Neural progenitor cell (in vitro differentiated cells): ENCODE measurements around the gene PLEKHH2. TPM values are rescaled to one million over a fixed set of nuclear protein-coding genes. Genes with fewer than 3 reads are reported as not detected.
"Not testable (repeated sequence)": the region's sequence is repeated elsewhere in the genome, so short reads cannot be mapped to it uniquely, and the experiment has no call there.

Experiments
- DNase-seq: peaks from one replicate; pipeline ENCODE4 v3.0.0-alpha.2; 2016; ENCODE audit warnings: low spot score
- H2AFZ ChIP-seq: fragments of 200-600 bp; sonication (generic); replicated peaks from 2 replicates; pipeline ENCODE4 v1.6.1; 2016; ENCODE audit warnings: antibody characterized with exemption
- H3F3A ChIP-seq: fragments of 200-600 bp; sonication (generic); 2 replicates; pipeline ENCODE4 v1.6.1; 2016; ENCODE audit warnings: antibody characterized with exemption, low read depth
- H3K27ac ChIP-seq: fragments of 200-600 bp; sonication (generic); 2 replicates; pipeline ENCODE4 v1.5.1; 2016; ENCODE audit warnings: mild to moderate bottlenecking
- H3K27me3 ChIP-seq: fragments of 200-600 bp; sonication (generic); 2 replicates; pipeline ENCODE4 v1.6.1; 2016; ENCODE audit warnings: mild to moderate bottlenecking, moderate library complexity
- H3K36me3 ChIP-seq: fragments of 200-600 bp; sonication (generic); 2 replicates; pipeline ENCODE4 v1.5.1; 2016
- H3K4me1 ChIP-seq: fragments of 200-600 bp; sonication (generic); 2 replicates; pipeline ENCODE4 v1.6.1; 2016; ENCODE audit warnings: mixed run types
- H3K4me2 ChIP-seq: fragments of 200-600 bp; sonication (generic); 2 replicates; pipeline ENCODE4 v1.6.1; 2016
- H3K4me3 ChIP-seq: fragments of 200-600 bp; sonication (generic); 2 replicates; pipeline ENCODE4 v1.5.1; 2016
- H3K79me2 ChIP-seq: fragments of 200-600 bp; sonication (generic); 2 replicates; pipeline ENCODE4 v1.6.1; 2016; ENCODE audit warnings: low read depth
- H3K9ac ChIP-seq: fragments of 200-600 bp; sonication (generic); 2 replicates; pipeline ENCODE4 v1.6.1; 2016
- H3K9me3 ChIP-seq: fragments of 200-600 bp; sonication (generic); 2 replicates; pipeline ENCODE4 v1.5.1; 2016; ENCODE audit warnings: low read depth
- H4K20me1 ChIP-seq: fragments of 200-600 bp; sonication (generic); 2 replicates; pipeline ENCODE4 v1.6.1; 2016; ENCODE audit warnings: low read depth
- H3K27ac Mint-ChIP-seq: 3 replicates; pipeline ENCODE4 v1.8.0; 2021; ENCODE audit warnings: mixed read lengths
- H3K27me3 Mint-ChIP-seq: 2 replicates; pipeline ENCODE4 v1.8.0; 2022; ENCODE audit warnings: low read depth, mild to moderate bottlenecking, inconsistent platforms, moderate library complexity, mixed read lengths; ENCODE audit not compliant: insufficient read depth
- H3K36me3 Mint-ChIP-seq: 3 replicates; pipeline ENCODE4 v1.8.0; 2021; ENCODE audit warnings: mixed read lengths
- H3K4me1 Mint-ChIP-seq: 3 replicates; pipeline ENCODE4 v1.8.0; 2021; ENCODE audit warnings: mixed read lengths
- H3K4me3 Mint-ChIP-seq: 3 replicates; pipeline ENCODE4 v1.8.0; 2021; ENCODE audit warnings: mild to moderate bottlenecking, moderate library complexity, mixed read lengths
- H3K9me3 Mint-ChIP-seq: 3 replicates; pipeline ENCODE4 v1.8.0; 2020; ENCODE audit warnings: mixed read lengths
- CTCF ChIP-seq: fragments of 200-600 bp; sonication (generic); IDR thresholded peaks from 2 replicates; pipeline ENCODE4 v1.5.1; 2017; ENCODE audit warnings: antibody characterized with exemption, mild to moderate bottlenecking
- EZH2 ChIP-seq: fragments of 200-600 bp; sonication (generic); IDR thresholded peaks from 2 replicates; pipeline ENCODE4 v1.6.1; 2017; ENCODE audit warnings: antibody characterized with exemption, mild to moderate bottlenecking, moderate library complexity
- EZH2phosphoT487 ChIP-seq: fragments of 200-600 bp; sonication (generic); IDR thresholded peaks from 2 replicates; pipeline ENCODE4 v1.6.1; 2017; ENCODE audit warnings: antibody characterized with exemption
- total RNA-seq: library from RNA; depleted of rRNA; stranded (reverse); fragments of >200 nt; gene quantifications from 2 replicates; pipeline ENCODE4 v1.2.3, GENCODE V29; 2015; ENCODE audit warnings: low replicate concordance

PLEKHH2 gene
- total RNA-seq, 1 donor from 2014 or later, result 11.2 TPM

- H3F3A ChIP-seq, result no peaks in the 10 kb centered on the region
- Mint-ChIP-seq H3K4me1 (peaks cover 3% of the 10 kb centered on the region), H3K27me3 (no peaks in the 10 kb centered on the region), H3K9me3 (peaks cover 10% of the 10 kb centered on the region), H3K4me3 (no peak within 1 kb of the TSS), H3K27ac (no peak within 1 kb of the TSS), H3K36me3 (peaks cover 1% of the 10 kb centered on the region)
- no peaks in the 10 kb centered on the region for H3K9me3 ChIP-seq
- H3K36me3 ChIP-seq, result no peaks in the 10 kb centered on the region
- no peak within 1 kb of the TSS for H2AFZ ChIP-seq
- no peak for DNase-seq
- no peak within 1 kb of the TSS for H3K4me2 ChIP-seq
- no peaks in the 10 kb centered on the region for H3K27me3 ChIP-seq
- no peaks in the 10 kb centered on the region for H3K79me2 ChIP-seq
- no peaks in the 10 kb centered on the region for H3K4me1 ChIP-seq
- no peaks in the 10 kb centered on the region for H4K20me1 ChIP-seq
- H3K9ac ChIP-seq, result no peak within 1 kb of the TSS
- no peak for TF ChIP-seq CTCF
- no peak for TF ChIP-seq EZH2
- TF ChIP-seq EZH2phosphoT487, result no peak
- no peak within 1 kb of the TSS for H3K27ac ChIP-seq
- no peak within 1 kb of the TSS for H3K4me3 ChIP-seq
Observed at GRCh38 chr2:43676322-43677050, 39.4 kb downstream of the PLEKHH2 start, which contains the start of gene C1GALT1C1L. Gene C1GALT1C1L (minus strand): TSS chr2:43676429. CDS start chr2:43676322, 107 bp downstream.

GRCh38 chr2:43677783-43678182, 40.7 kb downstream of the PLEKHH2 start:
- not testable (repeated sequence) for H3K27ac ChIP-seq, H3K9ac ChIP-seq, H3F3A ChIP-seq, H3K4me1 Mint-ChIP-seq, H3K9me3 ChIP-seq, H3K4me3 Mint-ChIP-seq, H4K20me1 ChIP-seq, H3K4me1 ChIP-seq, H3K36me3 ChIP-seq, H3K4me3 ChIP-seq, H3K4me2 ChIP-seq, H3K27me3 ChIP-seq, H3K36me3 Mint-ChIP-seq, H3K27ac Mint-ChIP-seq, H3K79me2 ChIP-seq, H2AFZ ChIP-seq, H3K27me3 Mint-ChIP-seq, DNase-seq
- peaks cover 10% of the 10 kb centered on the region for H3K9me3 Mint-ChIP-seq

- DNase-seq, result no peak
- no peak overlapping the region for H2AFZ ChIP-seq
- H3K27ac Mint-ChIP-seq, result no peak overlapping the region
- H3K9ac ChIP-seq, result no peak overlapping the region
- no peaks in the 10 kb centered on the region for H3K36me3 Mint-ChIP-seq
- no peaks in the 10 kb centered on the region for H3K9me3 ChIP-seq
- H4K20me1 ChIP-seq, result no peaks in the 10 kb centered on the region
- H3K4me2 ChIP-seq, result no peak overlapping the region
- H3K27ac ChIP-seq, result no peak overlapping the region
- no peak overlapping the region for H3K4me3 Mint-ChIP-seq
- H3K27me3 Mint-ChIP-seq, result peaks cover 2% of the 10 kb centered on the region
- no peaks in the 10 kb centered on the region for H3K79me2 ChIP-seq
- no peaks in the 10 kb centered on the region for H3K9me3 Mint-ChIP-seq
- H3K36me3 ChIP-seq, result no peaks in the 10 kb centered on the region
- no peaks in the 10 kb centered on the region for H3K27me3 ChIP-seq
- peaks cover 4% of the 10 kb centered on the region for H3K4me1 Mint-ChIP-seq
- H3K4me3 ChIP-seq, result no peak overlapping the region
- TF ChIP-seq EZH2 (no peak), EZH2phosphoT487 (no peak), CTCF (no peak)
- H3K4me1 ChIP-seq, result no peaks in the 10 kb centered on the region
- no peaks in the 10 kb centered on the region for H3F3A ChIP-seq
Observed at GRCh38 chr2:43685357-43685756, 48.3 kb downstream of the PLEKHH2 start.

GRCh38 chr2:43689999-43690398, 52.9 kb downstream of the PLEKHH2 start:
- no peaks in the 10 kb centered on the region for H3F3A ChIP-seq
- H3K27me3 ChIP-seq, result no peaks in the 10 kb centered on the region
- H3K36me3 ChIP-seq, result no peaks in the 10 kb centered on the region
- H3K27ac ChIP-seq, result no peak overlapping the region
- Mint-ChIP-seq H3K27ac (no peak overlapping the region), H3K9me3 (no peaks in the 10 kb centered on the region), H3K4me3 (no peak overlapping the region), H3K4me1 (peaks cover 4% of the 10 kb centered on the region), H3K27me3 (peaks cover 2% of the 10 kb centered on the region), H3K36me3 (no peaks in the 10 kb centered on the region)
- no peak overlapping the region for H3K4me2 ChIP-seq
- no peak overlapping the region for H3K4me3 ChIP-seq
- no peaks in the 10 kb centered on the region for H3K79me2 ChIP-seq
- no peak overlapping the region for H2AFZ ChIP-seq
- no peaks in the 10 kb centered on the region for H3K9me3 ChIP-seq
- no peak for DNase-seq
- no peaks in the 10 kb centered on the region for H4K20me1 ChIP-seq
- no peak for TF ChIP-seq EZH2phosphoT487
- TF ChIP-seq CTCF, result no peak
- TF ChIP-seq EZH2, result no peak
- H3K9ac ChIP-seq, result no peak overlapping the region
- no peaks in the 10 kb centered on the region for H3K4me1 ChIP-seq
